GM19397 (cell line): ENCODE results near the gene FAM98B.

Source experiments
- ATAC-seq: cut with Tn5 transposase; IDR thresholded peaks from one replicate; pipeline ENCODE4 v1.9.1; 2021; ENCODE audit warnings: mild to moderate bottlenecking, moderate library complexity; ENCODE audit not compliant: unreplicated experiment

Gene FAM98B

GRCh38 chr15:38534691-38535090 is 80.8 kb downstream of the FAM98B start:
- no peak for ATAC-seq

GRCh38 chr15:38535491-38536200 is 81.7 kb downstream of the FAM98B start:
- ATAC-seq = no peak

GRCh38 chr15:38536201-38536676 is 82.3 kb downstream of the FAM98B start:
- ATAC-seq = no peak
